Inflammatory macrophage treated with lipopolysaccharide for 4 hours (primary cell): ENCODE results near the gene LRRN2.
A peak's percentile ranks its signal among the peaks of the same experiment; 100 is the strongest.
"Not testable (repeated sequence)": the region's sequence is repeated elsewhere in the genome, so short reads cannot be mapped to it uniquely, and the experiment has no call there.

Experiments used
- DNase-seq: peaks from one replicate; pipeline ENCODE4 v3.0.0-alpha.2; 2020

Gene LRRN2

DNA sequence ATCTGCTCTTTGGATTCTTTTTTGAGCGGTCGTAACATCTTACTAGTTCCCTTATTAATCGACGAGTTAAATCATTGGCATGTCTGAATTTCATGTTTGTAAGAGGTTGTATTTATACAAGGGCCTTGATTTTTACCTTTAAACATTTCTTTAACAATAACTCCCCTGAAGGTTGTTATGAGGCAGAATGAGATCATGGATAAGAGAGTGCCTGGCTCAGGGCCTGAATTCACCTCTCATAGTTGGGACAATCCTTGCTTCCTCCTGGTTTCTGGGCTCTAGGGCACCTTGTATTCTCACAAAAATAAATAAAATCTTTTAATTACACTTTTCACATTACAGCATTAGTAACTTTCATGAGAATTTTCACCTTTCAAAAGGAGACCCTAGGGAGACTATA lies 113.9 kb downstream of the LRRN2 start:
- no peak for DNase-seq

DNA sequence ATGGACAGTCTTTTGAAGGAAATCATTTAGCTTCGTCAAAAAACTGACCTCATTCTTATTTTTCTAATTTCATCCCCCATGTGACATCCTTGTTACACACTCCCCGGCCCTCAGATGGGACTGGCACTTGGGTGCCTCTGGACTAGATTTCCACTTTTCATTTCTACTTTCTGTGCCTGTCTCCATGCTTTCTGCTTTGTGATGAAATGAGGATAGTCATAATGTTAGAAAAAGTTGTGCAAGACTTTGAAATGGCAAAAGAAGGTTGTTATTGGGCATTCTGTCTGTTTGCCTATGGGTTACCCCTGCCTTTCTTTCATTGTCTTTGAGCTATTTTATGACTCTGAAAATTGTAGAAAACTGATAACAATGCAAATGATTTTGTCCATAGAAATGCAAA lies 114.4 kb downstream of the LRRN2 start:
- peak; percentile 73 for DNase-seq

DNA sequence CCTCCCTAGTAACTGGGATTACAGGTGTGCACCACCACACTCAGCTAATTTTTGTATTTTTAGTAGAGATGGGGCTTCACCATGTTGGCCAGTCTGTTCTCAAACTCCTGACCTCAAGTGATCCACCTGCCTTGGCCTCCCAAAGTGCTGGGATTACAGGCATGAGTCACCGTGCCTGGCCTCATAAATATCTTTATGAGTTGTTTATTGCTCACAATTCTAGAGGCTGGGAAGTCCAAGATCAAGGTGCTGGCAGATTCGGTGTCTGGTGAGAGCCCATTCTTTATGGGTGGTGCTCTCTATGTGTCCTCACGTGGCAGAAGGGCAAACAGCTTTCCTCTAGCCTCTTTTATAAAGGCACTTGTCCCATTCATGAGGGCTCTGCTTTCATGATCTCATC lies 115.5 kb downstream of the LRRN2 start:
- not testable (repeated sequence) for DNase-seq

DNA sequence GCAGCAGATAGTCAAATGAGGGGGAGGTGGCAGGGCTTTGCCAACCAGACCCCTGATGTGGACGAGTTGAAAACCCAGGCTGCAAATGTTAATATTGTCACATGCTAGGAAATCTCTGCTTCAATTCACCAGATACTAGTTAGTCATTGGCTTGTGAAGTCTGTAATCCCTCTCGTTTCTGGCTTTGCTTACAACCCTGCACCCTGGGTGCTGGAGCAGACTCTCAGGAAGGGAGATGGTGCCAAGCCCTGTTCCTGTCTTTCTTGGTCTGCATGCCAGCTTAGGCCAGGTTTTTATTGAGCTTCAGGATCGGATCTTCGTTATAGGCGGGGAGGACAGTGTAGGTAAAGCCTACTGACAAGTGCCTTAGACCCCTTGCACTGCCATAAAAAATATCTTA lies 116.1 kb downstream of the LRRN2 start:
- DNase-seq: no peak

DNA sequence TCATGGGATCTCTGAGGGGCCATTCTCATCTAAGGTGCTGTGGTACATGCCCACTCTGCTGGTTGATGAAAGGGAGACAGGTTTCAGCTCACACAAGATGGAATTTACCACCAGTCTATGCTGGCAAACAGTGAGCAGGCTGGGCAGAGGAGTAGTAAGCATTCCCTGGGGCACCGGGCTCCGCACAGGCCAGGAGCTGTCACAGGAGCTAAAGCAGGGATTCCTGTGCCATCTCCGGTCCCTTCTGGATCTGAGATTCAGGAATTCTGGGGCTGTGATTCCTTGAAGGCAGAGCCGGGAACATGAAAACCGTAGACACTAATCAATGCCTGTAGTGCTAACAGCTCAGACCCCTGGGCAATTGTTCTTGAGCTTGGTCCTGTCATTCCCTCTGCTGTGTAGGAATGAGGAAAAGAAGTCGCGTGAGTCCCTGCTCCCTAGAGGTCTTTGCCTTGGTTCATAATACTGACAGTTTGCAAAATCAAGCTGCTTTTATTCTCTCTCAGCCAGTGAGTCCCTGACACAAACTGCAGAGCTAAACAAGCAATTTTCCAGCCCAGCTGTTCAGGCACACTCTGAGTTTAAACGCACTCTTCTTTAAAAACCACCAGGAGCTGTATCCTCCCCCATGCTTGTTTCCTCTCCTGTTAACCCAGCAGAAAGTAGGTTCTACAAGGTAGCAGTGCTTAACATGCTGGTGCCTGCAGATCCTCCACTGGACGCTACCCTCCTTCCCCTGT lies 116.8 kb downstream of the LRRN2 start:
- DNase-seq: no peak
